H1 (cell line): ENCODE data around the gene LRRC23. TPM values are rescaled to one million over a fixed set of nuclear protein-coding genes. Genes with fewer than 3 reads are reported as not detected.

Experiments
- CTCF ChIA-PET: fragments of 300-600 bp; sonication (Branson Sonifier 250); formaldehyde crosslinking; loops from one replicate; lab custom pipeline; 2021; ENCODE audit not compliant: partially characterized antibody; lab: Charles Lee
- POLR2A ChIA-PET: fragments of 300-600 bp; sonication (Branson Sonifier 250); formaldehyde crosslinking; loops from one replicate; lab custom pipeline; 2021; ENCODE audit warnings: inconsistent platforms; ENCODE audit not compliant: partially characterized antibody; lab: Charles Lee
- DNase-seq, 2 experiments: peaks; one replicate each; pipeline versions ENCODE4 v3.0.0 to v3.0.0-alpha.2; 2010 to 2022; ENCODE audit warnings: low spot score in 2 of 2, low read depth in 1 of 2, mixed read lengths in 1 of 2
- FAIRE-seq: peaks from 2 replicates; lab custom pipeline; 2011; peaks lifted over from hg19 to GRCh38; lab: Jason Lieb, UNC
- H2AFZ ChIP-seq: 2 replicates; pipeline ENCODE4 v1.8.1; 2012; ENCODE audit warnings: low read length, inconsistent platforms
- H2AK5ac ChIP-seq: 2 replicates; pipeline ENCODE4 v1.6.1; 2013; ENCODE audit warnings: low read depth, low read length
- H2BK120ac ChIP-seq: replicated peaks from 2 replicates; pipeline ENCODE3; 2013; ENCODE audit warnings: low read depth, low read length, inconsistent platforms
- H2BK12ac ChIP-seq: 2 replicates; pipeline ENCODE4 v1.6.1; 2013; ENCODE audit warnings: low read depth, low read length
- H2BK15ac ChIP-seq: 2 replicates; pipeline ENCODE4 v1.6.1; 2013; ENCODE audit warnings: low read length
- H2BK20ac ChIP-seq: 2 replicates; pipeline ENCODE4 v1.6.1; 2013; ENCODE audit warnings: low read length
- H2BK5ac ChIP-seq: 2 replicates; pipeline ENCODE4 v1.6.1; 2013; ENCODE audit warnings: low read depth, low read length
- H3K14ac ChIP-seq: 2 replicates; pipeline ENCODE4 v1.6.1; 2013; ENCODE audit warnings: inconsistent platforms; ENCODE audit not compliant: insufficient read length
- H3K18ac ChIP-seq: 2 replicates; pipeline ENCODE4 v1.6.1; 2013; ENCODE audit warnings: low read length; ENCODE audit errors: extremely low read depth
- H3K23ac ChIP-seq: 2 replicates; pipeline ENCODE4 v1.6.1; 2013; ENCODE audit warnings: inconsistent platforms; ENCODE audit not compliant: insufficient read length
- H3K23me2 ChIP-seq: 2 replicates; pipeline ENCODE4 v1.6.1; 2013; ENCODE audit warnings: low read depth, low read length
- H3K27ac ChIP-seq: 2 replicates; pipeline ENCODE4 v1.6.1; 2011; ENCODE audit warnings: low read depth, low read length, inconsistent platforms
- H3K27me3 ChIP-seq, 4 experiments: replicated peaks in 1 of 4; 1 replicate in 1 of 4; 2 replicates in 3 of 4; pipeline versions ENCODE4 v1.6.1 to v1.8.1; 2011 to 2013; ENCODE audit warnings: low read length in 3 of 4, mild to moderate bottlenecking in 3 of 4, inconsistent platforms in 2 of 4, mixed read lengths in 2 of 4, moderate library complexity in 1 of 4; ENCODE audit not compliant: control insufficient read depth in 3 of 4, insufficient read depth in 3 of 4; ENCODE audit errors: extremely low read depth in 1 of 4
- H3K36me3 ChIP-seq, 4 experiments: 2 replicates each; pipeline versions ENCODE4 v1.6.1 to v1.8.1; 2011 to 2013; ENCODE audit warnings: mild to moderate bottlenecking in 4 of 4, low read length in 3 of 4, moderate library complexity in 2 of 4, control low read depth in 1 of 4, inconsistent platforms in 1 of 4; ENCODE audit not compliant: insufficient read depth in 4 of 4, control insufficient read depth in 2 of 4
- H3K4ac ChIP-seq: replicated peaks from 2 replicates; pipeline ENCODE3; 2013; ENCODE audit warnings: low read length, low read depth, mixed read lengths, inconsistent platforms; ENCODE audit not compliant: insufficient read length
- H3K4me1 ChIP-seq, 4 experiments: replicated peaks in 1 of 4; 1 replicate in 1 of 4; 2 replicates in 3 of 4; pipeline versions ENCODE4 v1.6.1 to v1.8.1; 2011 to 2013; ENCODE audit warnings: low read length in 3 of 4, inconsistent platforms in 2 of 4, mixed read lengths in 1 of 4; ENCODE audit not compliant: insufficient read depth in 4 of 4, control insufficient read depth in 3 of 4
- H3K4me2 ChIP-seq, 2 experiments: 2 replicates each; pipeline versions ENCODE4 v1.6.1 to v1.8.1; 2011 to 2013; ENCODE audit warnings: low read depth in 2 of 2, low read length in 2 of 2, control low read depth in 1 of 2, inconsistent platforms in 1 of 2, mild to moderate bottlenecking in 1 of 2; ENCODE audit not compliant: insufficient read depth in 1 of 2
- H3K4me3 ChIP-seq, 4 experiments: fragments of 200-600, 300-600 bp in 1 of 4; sonication (generic), shearing (Covaris generic), sonication (Bioruptor Twin) in 1 of 4; 2 replicates each; pipeline versions ENCODE4 v1.5.1 to v1.8.1; 2011 to 2016; ENCODE audit warnings: low read length in 4 of 4, low read depth in 3 of 4, control low read depth in 2 of 4, inconsistent platforms in 2 of 4, mild to moderate bottlenecking in 2 of 4, mixed read lengths in 1 of 4, moderate library complexity in 1 of 4; ENCODE audit not compliant: insufficient read depth in 2 of 4; ENCODE audit errors: extremely low read depth in 1 of 4
- H3K56ac ChIP-seq: replicated peaks from 2 replicates; pipeline ENCODE3; 2013; ENCODE audit warnings: low read depth, mild to moderate bottlenecking, mixed read lengths, low read length, inconsistent platforms; ENCODE audit not compliant: insufficient read length
- H3K79me1 ChIP-seq: 2 replicates; pipeline ENCODE4 v1.6.1; 2013; ENCODE audit warnings: low read depth, low read length, control low read depth
- H3K79me2 ChIP-seq, 2 experiments: 2 replicates each; pipeline versions ENCODE4 v1.6.1 to v1.8.1; 2012 to 2013; ENCODE audit warnings: low read length in 2 of 2, mild to moderate bottlenecking in 2 of 2, inconsistent platforms in 1 of 2; ENCODE audit not compliant: insufficient read depth in 2 of 2, control insufficient read depth in 1 of 2
- H3K9ac ChIP-seq, 4 experiments: replicated peaks in 1 of 4; 1 replicate in 1 of 4; 2 replicates in 3 of 4; pipeline versions ENCODE4 v1.6.1 to v1.8.1; 2011 to 2013; ENCODE audit warnings: low read depth in 3 of 4, low read length in 3 of 4, control low read depth in 2 of 4, mild to moderate bottlenecking in 2 of 4, moderate library complexity in 2 of 4, inconsistent platforms in 1 of 4; ENCODE audit errors: extremely low read depth in 1 of 4
- H3K9me3 ChIP-seq, 2 experiments: 2 replicates each; pipeline versions ENCODE4 v1.6.1 to v1.8.1; 2012 to 2013; ENCODE audit warnings: mild to moderate bottlenecking in 2 of 2, moderate library complexity in 2 of 2, control low read depth in 1 of 2, inconsistent platforms in 1 of 2, low read depth in 1 of 2, low read length in 1 of 2, mixed read lengths in 1 of 2; ENCODE audit not compliant: insufficient read depth in 2 of 2
- H4K20me1 ChIP-seq, 2 experiments: replicated peaks in 1 of 2; 2 replicates each; pipeline versions ENCODE3 to v1.8.1; 2011 to 2013; ENCODE audit warnings: inconsistent platforms in 2 of 2, low read length in 2 of 2, mild to moderate bottlenecking in 1 of 2; ENCODE audit not compliant: insufficient read depth in 2 of 2, control insufficient read depth in 1 of 2
- H4K5ac ChIP-seq: 2 replicates; pipeline ENCODE4 v1.6.1; 2013; ENCODE audit warnings: low read length, low read depth, mixed read lengths, inconsistent platforms; ENCODE audit not compliant: insufficient read length
- H4K8ac ChIP-seq: 2 replicates; pipeline ENCODE4 v1.8.0; 2013; ENCODE audit warnings: mild to moderate bottlenecking, moderate library complexity, low read length, inconsistent platforms; ENCODE audit not compliant: insufficient read depth; ENCODE audit errors: extremely low read depth
- H4K91ac ChIP-seq: replicated peaks from 2 replicates; pipeline ENCODE3; 2013; ENCODE audit warnings: low read length, mixed read lengths, inconsistent platforms; ENCODE audit not compliant: insufficient read length
- BCL11A ChIP-seq, 2 experiments: IDR thresholded peaks; one replicate each; pipeline ENCODE4 v1.6.1; 2011; ENCODE audit warnings: low read depth in 2 of 2, low read length in 2 of 2, mild to moderate bottlenecking in 2 of 2
- POLR2A ChIP-seq, 2 experiments: IDR thresholded peaks; 1 replicate in 1 of 2; 2 replicates in 1 of 2; pipeline ENCODE4 v1.6.1; 2011; ENCODE audit warnings: low read depth in 2 of 2, low read length in 2 of 2, mild to moderate bottlenecking in 2 of 2; ENCODE audit errors: control extremely low read depth in 1 of 2
- WGBS, 2 experiments: shearing (Covaris generic) in 1 of 2; methylation state at CpG; one replicate each; pipeline versions ENCODE4 v1.1.6 to v1.1.7; 2013 to 2015; ENCODE audit warnings: low lambda C conversion rate in 2 of 2, mixed read lengths in 2 of 2, inconsistent platforms in 1 of 2, low coverage in 1 of 2, missing lambda C conversion rate in 1 of 2; ENCODE audit not compliant: insufficient replicate concordance in 2 of 2, insufficient coverage in 1 of 2, insufficient read length in 1 of 2; ENCODE audit errors: extremely low coverage in 1 of 2, missing lambda C conversion rate in 1 of 2; 5-methylcytosine and 5-hydroxymethylcytosine counted together
- polyA plus RNA-seq, 7 experiments: library from polyadenylated mRNA; depleted of rRNA in 3 of 7; stranded (reverse) in 5 of 7; unstranded in 2 of 7; fragments of >200 nt in 5 of 7; fragments of 200-250 nt in 2 of 7; gene quantifications; 1 replicate in 5 of 7; 2 replicates in 1 of 7; 4 replicates in 1 of 7; pipeline versions ENCODE4 v1.2.1 to v1.2.3, GENCODE V29; 2011 to 2013; ENCODE audit warnings: missing spikeins in 2 of 7, mixed read lengths in 2 of 7
- total RNA-seq: library from RNA; stranded (reverse); fragmentation: NEBNext Ultra II Directional; extraction: Animal tissue kit (Norgen Biotek cat#: 25700); gene quantifications from 2 replicates; pipeline ENCODE4 v1.2.1, GENCODE V29; 2021

LRRC23 gene
- total and polyA plus RNA-seq, 2 of the 8 experiments (the other 6 are each of a cell fraction or from before 2014, with no cell fraction given): 2.5 to 3.6 TPM

GRCh38 chr12:6939191-6939540, 34.5 kb downstream of the LRRC23 start:
- Histone ChIP-seq H2AK5ac (0 out of 2 replicates have a peak overlapping the region, but pooled peaks have one; percentile 60), H3K4me3 (no peak overlapping the region), H3K27ac (no peak overlapping the region), H3K4ac (no peak overlapping the region), H4K8ac (peak overlapping the region; percentile 62), H3K79me1 (peaks cover 3% of the 10 kb centered on the region; the same call in 1 of the 2 replicates), H3K4me1 (peaks cover 0 to 18% (median 5%) of the 10 kb centered on the region in 4 experiments; a peak in 6 of 7 replicates), H3K56ac (no peak overlapping the region), H2BK15ac (no peak overlapping the region), H3K23me2 (peaks cover 6% of the 10 kb centered on the region; the same call in 1 of the 2 replicates), H3K27me3 (no peaks in the 10 kb centered on the region), H3K4me2 (no peak overlapping the region; a peak in 1 of 4 replicates), H2BK120ac (no peak overlapping the region), H3K23ac (no peak overlapping the region), H2BK12ac (peak overlapping the region; percentile 68; the same call in 1 of the 2 replicates), H4K20me1 (peaks cover 3 to 5% of the 10 kb centered on the region in 2 experiments), H3K79me2 (no peaks in the 10 kb centered on the region), H3K9me3 (no peaks in the 10 kb centered on the region), H3K18ac (no peak overlapping the region), H4K5ac (no peak overlapping the region), H3K14ac (no peak overlapping the region), H4K91ac (no peak overlapping the region), H2BK20ac (0 out of 2 replicates have a peak overlapping the region, but pooled peaks have one; percentile 3), H2AFZ (no peak overlapping the region), H3K9ac (no peak overlapping the region), H2BK5ac (0 out of 2 replicates have a peak overlapping the region, but pooled peaks have one; percentile 79), H3K36me3 (peaks cover 11 to 37% (median 23%) of the 10 kb centered on the region in 4 experiments)
- FAIRE-seq (no peak), DNase-seq (no peak)
- 84% methylated on average over 2 of the region's 2 CpGs; no CpG with 5 or more reads in 1 of the 2 experiments for WGBS, 2 experiments
- CTCF ChIA-PET: interaction anchor here (0.8 to 20.2 kb wide), 10 partner anchors 14 to 1139 kb away, joined by 3 to 253 read pairs (median 6); partner anchors contain the start of genes ATN1, EMG1, LPCAT3 and PHB2
- TF ChIP-seq BCL11A (IDR thresholded peaks at IDR 0.05; ENCODE audit: low read depth in 2 of 2, low read length in 2 of 2) (no peak), POLR2A (IDR thresholded peaks at IDR 0.05; ENCODE audit: control extremely low read depth in 1 of 2, low read depth in 2 of 2, low read length in 2 of 2) (0 out of 3 replicates have a peak, but pooled peaks of 1 of the 2 experiments have one; percentile 4)
- POLR2A ChIA-PET: interaction anchor here (0.8 to 44.0 kb wide), 9 partner anchors 3 to 405 kb away, joined by 3 to 1596 read pairs (median 3); partner anchors contain the start of genes ATN1, C12orf57, EMG1 and ENO2
